Astrocyte of the cerebellum (primary cell): ENCODE measurements around the gene HBE1.

Experiments used
- DNase-seq: peaks from one replicate; pipeline ENCODE4 v3.0.0-alpha.2; 2011; ENCODE audit warnings: low read depth
- H3K4me3 ChIP-seq: 2 replicates; pipeline ENCODE4 v1.5.1; 2011; ENCODE audit warnings: mild to moderate bottlenecking, low read depth, low read length, moderate library complexity
- in situ Hi-C: cut with HindIII; loops from 2 replicates; pipeline ENCODE4 v1.10.0; 2017; ENCODE audit warnings: low sequenced_read_pairs
- TF ChIP-seq, protein P1 (sequence below): IDR thresholded peaks from 2 replicates; pipeline ENCODE4 v1.5.1; 2012; ENCODE audit warnings: low read length, low read depth, moderate library complexity, mild to moderate bottlenecking; ENCODE audit errors: missing control alignments

Gene HBE1

DNA sequence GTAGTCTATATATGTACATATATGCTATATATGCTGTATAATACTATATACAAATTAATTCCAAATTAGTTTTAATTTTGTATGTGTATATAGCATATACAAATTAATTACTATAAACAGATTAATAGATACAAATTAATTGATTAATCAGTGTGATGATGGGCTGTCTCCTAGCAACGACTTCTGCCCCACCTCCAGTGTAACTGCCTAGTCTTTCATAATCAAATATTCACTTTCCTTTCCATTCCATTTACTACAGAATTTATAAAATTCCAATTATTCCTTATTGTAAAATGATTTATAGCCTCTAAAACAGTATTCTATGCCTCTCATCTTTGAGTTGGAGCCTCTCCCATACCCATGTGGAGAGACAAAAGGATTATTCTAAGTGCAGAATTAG, 36.4 kb downstream of the HBE1 start:
- DNase-seq, result no peak
- no peak overlapping the region for H3K4me3 ChIP-seq
- TF ChIP-seq, protein P1, sequence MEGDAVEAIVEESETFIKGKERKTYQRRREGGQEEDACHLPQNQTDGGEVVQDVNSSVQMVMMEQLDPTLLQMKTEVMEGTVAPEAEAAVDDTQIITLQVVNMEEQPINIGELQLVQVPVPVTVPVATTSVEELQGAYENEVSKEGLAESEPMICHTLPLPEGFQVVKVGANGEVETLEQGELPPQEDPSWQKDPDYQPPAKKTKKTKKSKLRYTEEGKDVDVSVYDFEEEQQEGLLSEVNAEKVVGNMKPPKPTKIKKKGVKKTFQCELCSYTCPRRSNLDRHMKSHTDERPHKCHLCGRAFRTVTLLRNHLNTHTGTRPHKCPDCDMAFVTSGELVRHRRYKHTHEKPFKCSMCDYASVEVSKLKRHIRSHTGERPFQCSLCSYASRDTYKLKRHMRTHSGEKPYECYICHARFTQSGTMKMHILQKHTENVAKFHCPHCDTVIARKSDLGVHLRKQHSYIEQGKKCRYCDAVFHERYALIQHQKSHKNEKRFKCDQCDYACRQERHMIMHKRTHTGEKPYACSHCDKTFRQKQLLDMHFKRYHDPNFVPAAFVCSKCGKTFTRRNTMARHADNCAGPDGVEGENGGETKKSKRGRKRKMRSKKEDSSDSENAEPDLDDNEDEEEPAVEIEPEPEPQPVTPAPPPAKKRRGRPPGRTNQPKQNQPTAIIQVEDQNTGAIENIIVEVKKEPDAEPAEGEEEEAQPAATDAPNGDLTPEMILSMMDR, result no peak
- in situ Hi-C loops, result no loop called here

DNA sequence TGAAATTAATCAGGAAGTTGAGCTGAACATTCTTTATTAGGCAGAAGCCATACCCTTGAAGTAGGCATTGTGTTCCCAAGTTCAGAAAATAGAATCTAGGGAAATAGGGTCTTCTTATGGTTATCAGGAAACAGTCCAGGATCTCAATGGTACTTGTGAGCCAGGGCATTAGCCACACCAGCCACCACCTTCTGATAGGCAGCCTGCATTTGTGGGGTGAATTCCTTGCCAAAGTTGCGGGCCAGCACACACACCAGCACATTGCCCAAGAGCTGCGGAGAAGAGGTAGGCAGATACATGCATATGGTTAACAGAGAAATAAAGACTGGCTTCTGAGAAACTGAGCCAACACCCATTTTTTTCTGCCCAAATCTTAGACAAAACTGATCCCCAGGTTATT, 36.9 kb downstream of the HBE1 start:
- in situ Hi-C loops, result no loop called here
- H3K4me3 ChIP-seq, result no peak overlapping the region
- DNase-seq, result no peak
- TF ChIP-seq, protein P1, result no peak

DNA sequence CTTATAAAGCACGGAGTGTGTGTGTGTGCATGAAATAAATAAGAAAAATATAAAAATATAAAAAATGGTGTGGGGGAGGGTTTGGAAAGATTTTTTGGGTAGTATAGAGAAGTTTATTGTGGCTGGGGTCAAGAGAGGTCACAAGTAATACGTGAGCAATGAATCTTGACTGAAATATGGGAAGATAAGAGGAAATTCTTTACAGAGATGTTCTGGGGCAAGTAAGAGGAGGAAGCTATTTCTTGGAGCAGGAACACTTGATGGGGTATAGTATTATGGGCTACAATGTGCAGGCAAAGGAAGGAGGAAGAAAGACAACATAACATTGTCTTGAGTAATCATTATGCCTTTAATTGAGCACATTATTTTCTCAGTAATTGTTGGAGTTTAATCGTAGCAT, 37.6 kb downstream of the HBE1 start:
- in situ Hi-C loops, result no loop called here
- TF ChIP-seq, protein P1, result no peak
- DNase-seq, result no peak
- H3K4me3 ChIP-seq, result no peak overlapping the region

DNA sequence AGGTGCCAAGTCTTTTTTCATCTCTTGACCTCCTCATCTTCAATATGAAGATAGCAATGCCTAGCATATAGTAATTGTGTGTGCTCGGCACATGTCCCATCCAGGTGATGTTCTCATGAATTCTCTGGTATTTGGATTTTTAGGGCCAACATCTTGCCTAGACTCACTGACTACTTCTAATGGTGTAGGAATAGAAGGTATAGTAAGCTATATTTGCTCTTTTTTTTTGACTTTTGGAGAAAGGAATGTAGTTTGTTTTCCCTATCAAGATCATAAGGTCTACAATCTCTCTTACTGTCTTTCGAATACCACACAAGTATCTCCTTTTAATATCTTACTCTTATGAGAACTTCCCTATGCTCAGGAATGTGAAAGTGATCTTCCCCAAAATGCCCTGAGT, 38.6 kb downstream of the HBE1 start:
- no peak overlapping the region for H3K4me3 ChIP-seq
- in situ Hi-C loops, result no loop called here
- no peak for DNase-seq
- TF ChIP-seq, protein P1, result no peak

DNA sequence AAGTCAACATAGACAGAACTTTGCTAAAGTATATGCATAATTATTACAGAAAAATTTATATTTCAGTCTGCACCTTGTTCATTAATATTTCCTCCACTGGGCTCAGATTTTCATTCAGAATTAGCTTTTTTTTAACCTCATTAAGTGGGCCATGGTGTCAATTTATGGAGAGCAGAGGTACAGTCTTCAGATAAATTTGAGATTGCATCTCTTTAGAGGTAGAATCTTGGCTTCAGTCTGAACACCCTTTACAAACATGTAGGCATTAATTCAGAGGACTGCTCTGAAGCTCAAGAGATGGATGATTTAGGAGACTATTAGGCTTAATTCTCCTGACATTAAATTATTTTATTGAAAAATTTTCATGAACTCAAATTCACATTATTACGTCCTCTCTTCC, 39.5 kb downstream of the HBE1 start:
- in situ Hi-C loops, result no loop called here
- no peak for DNase-seq

DNA sequence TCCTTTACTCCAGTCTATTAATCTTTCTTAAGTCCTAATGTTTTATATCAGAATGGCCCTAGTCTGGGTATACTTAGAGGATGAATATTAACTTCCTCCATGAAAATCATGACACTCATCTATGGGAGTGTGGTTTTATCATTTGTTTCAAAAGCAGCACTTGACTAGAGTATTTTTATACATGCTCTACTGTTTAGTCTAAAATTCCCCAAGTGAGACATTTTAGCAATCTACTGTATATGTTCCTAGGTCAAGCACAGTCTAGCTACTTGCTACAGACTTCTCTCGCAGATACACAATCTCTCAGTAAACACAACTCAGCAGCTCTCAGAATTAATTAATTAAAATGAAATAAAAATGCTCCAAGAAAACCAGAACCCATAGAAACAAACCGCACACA, 39.9 kb downstream of the HBE1 start:
- TF ChIP-seq, protein P1, result no peak
- in situ Hi-C loops, result no loop called here
- no peak overlapping the region for H3K4me3 ChIP-seq
- DNase-seq, result no peak

More for the DNA sequence above, 39.5 kb downstream of the HBE1 start:
- TF ChIP-seq, protein P1, result no peak
- H3K4me3 ChIP-seq, result no peak overlapping the region

DNA sequence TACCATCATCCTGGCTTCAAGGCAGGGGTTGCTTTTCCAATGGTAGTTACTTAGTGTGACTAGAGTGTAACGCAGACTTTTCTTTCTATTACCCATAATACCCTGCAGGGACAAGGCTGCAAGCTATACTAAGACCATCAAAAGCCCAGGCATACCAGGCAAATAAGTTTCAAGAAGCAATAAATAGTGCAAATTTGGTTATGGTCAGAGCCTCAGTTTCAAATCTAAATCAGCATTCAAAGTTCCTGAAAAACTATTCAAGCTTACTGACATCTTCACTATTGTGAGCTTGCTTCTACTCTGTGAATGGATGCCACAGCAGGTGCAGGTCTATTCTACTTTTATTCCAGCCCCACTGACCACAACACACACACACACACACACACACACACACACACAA, 40.4 kb downstream of the HBE1 start:
- TF ChIP-seq, protein P1, result no peak
- no peak overlapping the region for H3K4me3 ChIP-seq
- no peak for DNase-seq
- in situ Hi-C loops, result no loop called here
